Measurements from ENCODE around the gene MC1R.

The MC1R gene

DNA sequence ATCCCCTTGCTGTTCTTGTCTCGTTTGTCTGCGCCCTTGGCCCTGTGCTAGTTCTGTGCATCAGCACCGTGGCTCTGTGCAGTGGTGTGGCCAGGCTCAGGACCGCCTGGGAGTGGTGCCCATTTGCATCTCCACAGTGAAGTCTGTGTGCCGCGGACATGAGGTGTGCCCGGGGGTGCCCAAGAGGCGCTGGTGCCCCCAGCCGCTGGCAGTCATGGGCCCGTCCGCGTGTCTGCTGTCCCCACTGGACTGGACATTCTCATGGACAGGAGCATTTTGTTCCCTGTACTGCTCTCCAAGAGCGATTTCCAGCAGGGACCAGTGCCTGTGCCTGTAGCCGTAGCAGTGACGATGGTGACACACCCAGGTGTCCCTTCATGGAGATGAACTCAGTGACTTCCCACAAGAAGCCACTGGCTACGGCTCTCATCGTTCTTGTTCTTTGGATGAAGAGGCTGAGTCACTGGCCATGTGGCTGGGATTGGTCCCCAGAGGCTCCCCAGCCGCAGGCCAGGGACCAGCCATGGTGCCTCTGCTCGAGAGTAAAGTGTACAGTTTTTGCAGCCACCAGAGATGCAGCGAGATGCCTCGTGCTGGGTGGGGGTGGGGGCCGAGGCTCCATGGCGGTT, 13.0 kb upstream of the MC1R start:
- Histone ChIP-seq H3K27me3 (ENCODE audit: control insufficient read depth, insufficient read depth, low read length) (no peaks in the 10 kb centered on the region), H3K36me3 (ENCODE audit: control insufficient read depth, insufficient read depth, low read length) (no peaks in the 10 kb centered on the region), H2AFZ (no peak overlapping the region), H3K9me3 (ENCODE audit: control insufficient read depth, low read length) (no peaks in the 10 kb centered on the region), H3K9ac (no peak overlapping the region), H3K79me2 (peaks cover 2% of the 10 kb centered on the region), H3K27ac (no peak overlapping the region), H3K4me3 (ENCODE audit: low read depth, low read length) (no peak overlapping the region), H3K4me2 (ENCODE audit: low read length) (no peak overlapping the region), H3K4me1 (no peaks in the 10 kb centered on the region)
- TF ChIP-seq, protein P1, sequence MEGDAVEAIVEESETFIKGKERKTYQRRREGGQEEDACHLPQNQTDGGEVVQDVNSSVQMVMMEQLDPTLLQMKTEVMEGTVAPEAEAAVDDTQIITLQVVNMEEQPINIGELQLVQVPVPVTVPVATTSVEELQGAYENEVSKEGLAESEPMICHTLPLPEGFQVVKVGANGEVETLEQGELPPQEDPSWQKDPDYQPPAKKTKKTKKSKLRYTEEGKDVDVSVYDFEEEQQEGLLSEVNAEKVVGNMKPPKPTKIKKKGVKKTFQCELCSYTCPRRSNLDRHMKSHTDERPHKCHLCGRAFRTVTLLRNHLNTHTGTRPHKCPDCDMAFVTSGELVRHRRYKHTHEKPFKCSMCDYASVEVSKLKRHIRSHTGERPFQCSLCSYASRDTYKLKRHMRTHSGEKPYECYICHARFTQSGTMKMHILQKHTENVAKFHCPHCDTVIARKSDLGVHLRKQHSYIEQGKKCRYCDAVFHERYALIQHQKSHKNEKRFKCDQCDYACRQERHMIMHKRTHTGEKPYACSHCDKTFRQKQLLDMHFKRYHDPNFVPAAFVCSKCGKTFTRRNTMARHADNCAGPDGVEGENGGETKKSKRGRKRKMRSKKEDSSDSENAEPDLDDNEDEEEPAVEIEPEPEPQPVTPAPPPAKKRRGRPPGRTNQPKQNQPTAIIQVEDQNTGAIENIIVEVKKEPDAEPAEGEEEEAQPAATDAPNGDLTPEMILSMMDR (IDR thresholded peaks at IDR 0.05): no peak

DNA sequence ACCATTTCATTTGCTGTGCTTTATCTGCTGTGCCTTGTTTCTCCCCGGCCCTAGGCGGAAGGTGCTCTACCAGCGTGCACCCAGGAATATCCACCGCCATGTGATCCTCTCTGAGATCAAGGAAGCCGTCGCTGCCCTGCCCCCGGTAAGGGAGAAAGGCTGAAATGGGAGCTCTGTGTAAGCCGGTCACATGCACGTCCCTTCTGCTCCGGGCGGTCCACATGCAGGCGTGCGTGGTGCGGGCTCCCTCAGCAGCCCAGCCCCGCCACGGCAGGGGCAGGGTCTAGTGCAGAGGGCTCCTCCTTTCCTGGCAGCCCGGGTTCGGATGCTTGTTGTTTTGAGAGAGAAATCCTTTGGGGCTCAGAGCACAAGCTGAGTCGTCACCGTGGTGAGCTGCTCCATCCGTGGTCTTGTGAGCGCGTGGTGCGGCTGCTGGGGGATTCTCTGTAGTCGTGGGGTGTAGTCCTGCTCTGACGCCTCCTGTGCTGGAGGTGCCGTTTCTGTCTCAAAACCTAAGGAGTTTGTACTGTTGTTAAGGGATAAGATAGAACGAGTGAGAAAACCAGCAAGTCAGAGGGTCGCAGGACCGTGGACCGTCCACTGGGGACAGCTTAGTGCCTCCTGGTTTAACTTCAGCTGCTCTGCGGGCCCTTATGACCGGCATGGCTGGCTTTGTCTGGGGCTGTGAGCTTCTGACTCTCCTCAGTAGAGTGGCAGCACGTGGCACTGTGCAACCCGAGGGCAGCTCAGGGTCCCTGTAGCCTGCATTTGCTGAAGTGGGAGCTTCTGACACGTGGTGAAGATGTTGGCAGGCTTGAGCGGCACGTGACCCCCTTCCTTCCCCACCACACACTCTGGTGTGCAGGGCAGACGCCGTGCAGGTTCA, 12.3 kb upstream of the MC1R start:
- H3K36me3 ChIP-seq (ENCODE audit: control insufficient read depth, insufficient read depth, low read length): no peaks in the 10 kb centered on the region
- H3K79me2 ChIP-seq: no peaks in the 10 kb centered on the region
- H3K9me3 ChIP-seq (ENCODE audit: control insufficient read depth, low read length): no peaks in the 10 kb centered on the region
- no peak overlapping the region for H3K4me3 ChIP-seq (ENCODE audit: low read depth, low read length)
- H3K9ac ChIP-seq: no peak overlapping the region
- H3K4me2 ChIP-seq (ENCODE audit: low read length): no peak overlapping the region
- no peak overlapping the region for H2AFZ ChIP-seq
- TF ChIP-seq, protein P1 (IDR thresholded peaks at IDR 0.05): no peak
- H3K4me1 ChIP-seq: no peaks in the 10 kb centered on the region
- no peaks in the 10 kb centered on the region for H3K27me3 ChIP-seq (ENCODE audit: control insufficient read depth, insufficient read depth, low read length)
- no peak overlapping the region for H3K27ac ChIP-seq

DNA sequence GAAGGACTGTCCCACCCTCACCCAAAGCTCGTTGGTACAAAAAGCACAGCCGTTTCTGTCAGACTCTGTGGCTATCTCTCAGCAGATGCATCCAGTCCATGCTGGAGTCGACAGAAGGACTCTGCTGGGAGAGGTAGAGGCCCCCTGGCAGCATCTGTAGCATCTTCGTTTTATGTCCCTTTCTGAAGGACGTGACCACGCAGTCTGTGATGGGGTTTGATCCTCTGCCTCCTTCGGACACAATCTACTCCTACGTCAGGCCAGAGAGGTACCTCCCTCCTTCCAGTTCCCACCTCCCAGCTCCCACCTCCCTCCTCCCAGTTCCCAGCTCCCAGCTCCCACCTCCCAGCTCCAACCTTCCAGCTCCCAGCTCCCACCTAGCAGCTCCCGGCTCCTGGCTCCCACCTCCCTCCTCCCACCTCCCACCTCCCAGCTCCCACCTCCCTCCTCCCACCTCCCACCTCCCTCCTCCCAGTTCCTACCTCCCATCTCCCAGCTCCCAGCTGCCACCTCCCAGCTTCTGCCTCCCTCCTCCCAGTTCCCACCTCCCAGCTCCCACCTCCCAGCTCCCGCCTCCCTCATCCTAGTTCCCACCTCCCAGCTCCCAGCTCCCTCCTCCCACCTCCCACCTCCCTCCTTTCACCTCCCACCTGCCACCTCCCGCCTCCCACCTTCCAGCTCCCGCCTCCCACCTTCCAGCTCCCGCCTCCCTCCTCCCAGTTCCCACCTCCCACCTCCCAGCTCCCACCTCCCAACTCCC, 11.4 kb upstream of the MC1R start:
- no peaks in the 10 kb centered on the region for H3K79me2 ChIP-seq
- H2AFZ ChIP-seq: no peak overlapping the region
- H3K27ac ChIP-seq: no peak overlapping the region
- H3K9me3 ChIP-seq (ENCODE audit: control insufficient read depth, low read length): no peaks in the 10 kb centered on the region
- H3K4me1 ChIP-seq: no peaks in the 10 kb centered on the region
- no peak overlapping the region for H3K4me3 ChIP-seq (ENCODE audit: low read depth, low read length)
- TF ChIP-seq, protein P1 (IDR thresholded peaks at IDR 0.05): no peak
- H3K27me3 ChIP-seq (ENCODE audit: control insufficient read depth, insufficient read depth, low read length): no peaks in the 10 kb centered on the region
- no peak overlapping the region for H3K9ac ChIP-seq
- H3K36me3 ChIP-seq (ENCODE audit: control insufficient read depth, insufficient read depth, low read length): no peaks in the 10 kb centered on the region
- no peak overlapping the region for H3K4me2 ChIP-seq (ENCODE audit: low read length)

DNA sequence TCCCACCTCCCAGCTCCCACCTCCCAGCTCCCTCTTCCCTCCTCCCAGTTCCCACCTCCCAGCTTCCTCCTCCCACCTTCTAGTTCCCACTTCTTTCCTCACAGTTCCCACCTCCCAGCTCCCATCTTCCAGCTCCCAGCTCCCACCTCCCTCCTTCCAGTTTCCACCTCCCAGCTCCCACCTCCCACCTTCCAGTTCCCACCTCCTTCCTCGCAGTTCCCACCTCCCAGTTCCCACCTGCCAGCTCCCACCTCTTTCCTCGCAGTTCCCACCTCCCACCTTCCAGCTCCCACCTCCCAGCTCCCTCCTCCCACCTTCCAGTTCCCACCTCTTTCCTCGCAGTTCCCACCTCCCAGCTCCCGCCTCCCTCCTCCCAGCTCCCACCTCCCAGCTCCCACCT, 10.4 kb upstream of the MC1R start:
- H3K4me2 ChIP-seq (ENCODE audit: low read length): no peak overlapping the region
- no peaks in the 10 kb centered on the region for H3K27me3 ChIP-seq (ENCODE audit: control insufficient read depth, insufficient read depth, low read length)
- H2AFZ ChIP-seq: no peak overlapping the region
- no peaks in the 10 kb centered on the region for H3K36me3 ChIP-seq (ENCODE audit: control insufficient read depth, insufficient read depth, low read length)
- TF ChIP-seq, protein P1 (IDR thresholded peaks at IDR 0.05): no peak
- H3K27ac ChIP-seq: no peak overlapping the region
- H3K9ac ChIP-seq: no peak overlapping the region
- H3K4me3 ChIP-seq (ENCODE audit: low read depth, low read length): no peak overlapping the region
- H3K4me1 ChIP-seq: no peaks in the 10 kb centered on the region
- H3K79me2 ChIP-seq: no peaks in the 10 kb centered on the region
- H3K9me3 ChIP-seq (ENCODE audit: control insufficient read depth, low read length): no peaks in the 10 kb centered on the region
